GM19468 (cell line): ENCODE data around the gene SERPIND1.
"Not testable (repeated sequence)": the region's sequence is repeated elsewhere in the genome, so short reads cannot be mapped to it uniquely, and the experiment has no call there.

ENCODE experiments used
- ATAC-seq: cut with Tn5 transposase; IDR thresholded peaks from one replicate; pipeline ENCODE4 v1.9.1; 2021; ENCODE audit warnings: mild to moderate bottlenecking, moderate library complexity, moderate number of reproducible peaks; ENCODE audit not compliant: unreplicated experiment; ENCODE audit errors: extremely low read depth

The SERPIND1 gene

DNA sequence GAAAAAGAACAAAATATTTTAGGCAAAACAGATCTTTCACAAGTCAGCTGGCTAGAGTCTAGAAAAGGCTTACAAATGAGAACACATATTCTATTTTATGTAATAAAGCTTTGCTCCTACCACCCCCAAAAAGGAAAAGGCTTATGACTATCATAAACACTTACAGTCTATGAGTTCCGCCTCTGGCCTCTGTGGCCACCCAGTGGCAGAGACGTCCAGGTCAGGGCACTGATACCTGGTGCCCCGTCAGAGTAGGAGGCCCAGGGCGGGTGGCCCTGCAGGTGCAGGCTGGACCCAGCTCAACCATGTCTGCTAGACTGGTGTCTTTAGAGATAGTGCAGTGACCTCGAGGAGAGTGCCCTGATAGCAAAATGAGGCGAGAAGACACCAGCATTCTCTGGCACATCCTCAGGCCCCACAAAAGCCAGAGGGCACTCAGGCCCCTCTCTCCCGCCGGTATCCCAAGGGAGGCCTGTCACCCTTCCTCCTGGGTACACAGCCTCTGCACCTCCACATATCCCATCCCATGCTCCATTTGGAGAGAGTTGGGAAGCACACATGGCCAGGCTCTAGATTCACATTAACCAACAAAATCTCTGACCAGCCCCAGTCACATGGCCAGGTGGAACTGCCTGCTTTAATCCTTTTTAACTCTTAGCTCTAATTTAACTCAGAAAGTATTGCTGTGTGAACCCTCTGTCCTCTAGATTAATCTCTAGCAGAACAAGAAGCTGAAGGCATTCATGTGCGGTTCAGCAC lies 27.3 kb upstream of the SERPIND1 start:
- ATAC-seq, result no peak

DNA sequence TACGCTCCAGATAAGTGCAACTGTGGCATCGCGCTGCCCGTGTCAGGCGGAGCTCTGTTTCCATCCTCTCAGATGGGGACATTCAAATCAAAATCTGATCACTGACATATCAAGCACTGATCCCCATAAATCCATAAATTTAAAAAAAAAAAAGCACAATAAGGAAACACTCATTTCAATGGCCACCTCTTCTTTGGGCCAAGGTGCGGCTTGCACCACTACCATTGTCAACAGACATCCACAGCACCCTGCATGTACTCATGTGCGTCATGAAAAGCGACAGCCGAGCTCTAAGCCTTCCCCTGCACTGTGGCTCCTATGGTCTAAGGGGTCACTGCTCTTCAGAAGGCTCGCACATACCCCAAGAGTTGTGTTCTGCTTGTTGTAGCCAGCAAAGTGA lies 26.7 kb upstream of the SERPIND1 start:
- ATAC-seq, result no peak

DNA sequence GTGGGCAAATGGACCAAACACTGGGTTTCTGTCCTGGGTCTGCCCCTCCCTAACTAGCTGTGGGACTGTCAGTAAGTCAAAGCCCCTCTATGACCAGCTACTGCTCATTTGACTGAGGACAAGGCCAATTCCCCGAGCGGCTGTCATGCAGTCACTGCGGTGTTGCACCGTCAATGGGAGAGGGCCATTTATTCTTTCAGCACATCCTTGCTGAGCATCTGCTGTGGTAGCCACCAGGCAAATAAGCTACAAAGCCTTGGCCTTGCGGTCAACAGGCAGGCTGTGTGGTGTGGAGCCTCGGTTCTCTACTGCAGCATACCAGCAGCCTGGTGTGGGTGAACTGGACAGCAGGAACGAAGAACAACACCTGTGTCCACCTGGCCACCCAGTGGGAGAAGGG lies 25.8 kb upstream of the SERPIND1 start:
- ATAC-seq, result no peak

DNA sequence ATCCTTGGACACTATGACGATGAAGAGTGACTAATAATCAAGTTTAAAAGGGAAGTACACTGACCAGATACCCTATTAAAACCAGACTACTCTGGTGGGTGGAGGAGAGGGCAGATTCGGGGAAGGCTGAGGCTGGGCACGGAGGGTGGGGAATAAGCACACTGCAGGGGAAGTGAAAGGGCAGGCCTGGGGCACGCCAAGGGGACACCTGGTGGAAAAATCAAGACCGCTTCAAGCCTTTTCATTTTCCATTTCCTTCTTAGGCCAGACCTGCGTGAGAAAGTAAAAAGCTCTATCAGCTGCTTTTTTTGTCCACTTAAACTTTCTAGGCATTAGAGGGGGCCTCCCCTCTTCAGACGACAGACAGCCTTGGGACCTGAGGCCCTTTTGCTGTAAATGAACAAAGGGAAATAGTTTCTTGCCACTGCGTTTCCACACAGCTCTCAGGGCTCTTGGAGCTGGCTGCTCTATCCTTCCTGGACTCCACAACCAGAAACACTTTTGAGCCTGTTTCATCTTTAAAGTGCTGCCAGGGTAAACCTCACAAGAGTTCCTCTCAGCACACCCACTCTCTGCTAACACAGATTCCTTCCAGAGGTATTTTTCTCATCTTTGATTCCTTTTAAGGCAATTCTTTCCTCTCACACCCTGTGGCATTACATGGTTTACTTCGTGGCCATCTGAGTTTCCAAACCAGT lies 25.0 kb upstream of the SERPIND1 start:
- peak; percentile 37 for ATAC-seq

DNA sequence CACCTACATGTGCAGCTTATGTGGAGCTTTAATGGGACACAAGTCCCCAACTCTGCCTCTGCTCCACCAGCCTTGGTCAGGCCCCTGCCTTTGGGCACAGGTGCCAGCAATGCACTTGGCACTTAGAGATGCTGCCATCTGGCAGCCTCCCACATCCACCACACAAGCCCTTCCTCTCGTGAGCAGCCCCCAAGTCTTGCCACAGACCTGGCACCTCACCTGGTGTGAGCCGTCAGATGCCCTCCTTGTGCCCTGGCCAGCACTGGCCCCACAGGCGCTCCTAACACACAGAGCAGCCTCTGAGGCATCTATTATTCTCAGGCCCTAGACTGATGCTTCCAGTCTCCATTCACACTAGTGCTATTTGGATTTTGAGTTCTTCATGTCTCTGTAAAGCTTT lies 24.5 kb upstream of the SERPIND1 start:
- no peak for ATAC-seq

DNA sequence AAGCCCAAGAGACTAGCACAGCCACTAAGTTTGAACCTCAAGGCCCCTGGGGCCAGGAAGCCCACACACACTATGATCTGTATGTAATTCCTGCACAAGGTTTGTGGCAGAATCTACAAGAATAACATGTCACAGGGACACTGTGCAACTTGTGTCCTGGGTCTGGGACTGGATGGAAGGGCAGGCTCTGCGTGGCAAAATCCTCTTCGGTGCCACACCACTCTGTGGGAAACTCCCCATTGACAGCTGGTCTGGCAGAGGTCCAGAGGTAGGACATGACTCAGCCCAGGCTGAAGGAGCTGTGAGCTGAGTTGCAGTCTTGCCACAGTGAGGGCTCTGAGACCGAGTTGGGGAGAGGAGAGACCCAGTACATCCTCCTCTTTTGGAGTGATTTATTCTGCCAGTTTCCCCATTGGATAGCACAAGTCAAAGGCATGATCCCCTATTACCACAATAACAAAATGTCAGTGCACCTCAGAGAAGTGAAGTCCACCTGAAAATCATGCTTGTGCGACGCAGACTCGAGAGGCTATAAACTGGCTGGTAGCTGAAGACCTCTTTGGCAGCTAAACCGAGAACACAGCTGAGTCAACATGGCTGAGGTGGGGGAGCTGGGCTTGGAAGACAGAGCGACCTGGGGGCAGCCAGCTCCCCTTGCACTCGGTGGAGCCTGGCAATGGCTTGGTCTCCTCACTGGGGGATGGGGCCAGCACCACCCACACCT lies 23.3 kb upstream of the SERPIND1 start:
- ATAC-seq, result no peak

DNA sequence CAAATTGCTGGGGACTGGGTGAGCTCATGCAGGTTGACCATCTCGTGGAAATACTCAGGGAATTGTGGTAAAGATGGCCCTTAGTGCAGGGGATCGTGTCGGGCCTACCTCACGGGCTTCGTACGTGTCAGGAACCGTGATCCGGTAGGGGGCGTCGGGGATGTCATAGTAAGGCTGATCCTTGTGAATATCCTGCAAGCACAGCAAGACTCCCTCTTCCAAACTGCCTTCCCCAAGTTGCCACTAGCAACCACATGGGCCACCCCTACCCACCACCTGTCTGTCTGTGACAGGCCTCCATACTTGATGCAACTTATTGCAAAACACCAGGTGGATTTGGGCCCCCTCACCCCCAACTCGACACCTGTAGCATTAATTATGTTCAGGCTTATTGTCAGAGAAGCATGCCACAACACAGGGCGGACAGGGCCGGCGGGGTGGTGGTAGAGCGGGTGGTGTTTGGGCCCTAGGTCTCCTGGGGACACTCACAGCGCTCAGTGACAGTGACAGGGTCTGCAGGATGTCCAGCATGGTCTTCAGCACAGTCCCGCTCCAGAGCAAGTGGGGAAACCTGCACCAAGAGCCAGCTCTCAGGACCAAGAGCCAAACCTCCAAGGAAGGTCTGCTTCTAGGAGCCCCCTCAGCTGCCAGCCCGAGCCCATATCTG lies 22.6 kb upstream of the SERPIND1 start:
- ATAC-seq, result no peak

GRCh38 chr22:20752104-20752741 lies 21.7 kb upstream of the SERPIND1 start:
- ATAC-seq, result no peak

DNA sequence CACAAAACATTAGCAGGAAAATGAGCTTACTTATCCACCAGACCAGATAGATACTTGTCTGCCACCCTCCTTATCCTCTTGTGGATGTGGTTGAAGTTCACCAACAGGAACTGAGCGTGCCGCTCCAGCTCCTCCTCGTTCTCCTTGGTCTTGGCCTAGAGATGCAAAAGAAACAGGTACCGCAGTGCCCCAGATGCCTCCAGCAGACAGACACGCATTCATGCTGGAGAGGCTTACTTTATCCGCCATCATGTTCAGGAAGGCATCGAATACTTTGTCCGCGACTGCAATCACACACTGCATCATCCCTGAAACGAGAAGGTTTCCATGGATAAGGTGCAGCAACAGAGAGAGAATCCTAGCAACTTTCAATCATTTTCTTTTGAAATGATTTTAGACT lies 21.0 kb upstream of the SERPIND1 start:
- ATAC-seq, result no peak

GRCh38 chr22:20756846-20757245 lies 17.1 kb upstream of the SERPIND1 start:
- ATAC-seq, result no peak

DNA sequence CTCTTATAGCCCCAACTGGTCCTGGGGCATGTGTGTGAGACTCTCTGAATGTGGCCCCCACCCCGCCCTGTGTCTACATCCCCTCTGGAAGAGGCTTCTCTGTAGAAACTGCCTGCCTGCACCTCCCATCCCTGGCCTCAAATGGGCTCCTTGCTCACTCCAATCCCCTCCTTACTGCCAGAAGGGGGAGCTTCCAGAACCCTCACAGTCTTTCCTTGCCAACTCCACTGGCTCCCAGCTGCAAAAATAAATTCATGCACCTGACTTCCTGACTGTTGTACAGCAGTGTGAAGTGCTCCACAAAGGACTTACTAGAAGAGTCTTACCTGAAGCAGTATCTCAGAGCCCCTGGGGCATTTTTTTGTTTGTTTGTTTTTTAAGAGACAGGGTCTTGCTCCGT lies 15.2 kb upstream of the SERPIND1 start:
- no peak for ATAC-seq

DNA sequence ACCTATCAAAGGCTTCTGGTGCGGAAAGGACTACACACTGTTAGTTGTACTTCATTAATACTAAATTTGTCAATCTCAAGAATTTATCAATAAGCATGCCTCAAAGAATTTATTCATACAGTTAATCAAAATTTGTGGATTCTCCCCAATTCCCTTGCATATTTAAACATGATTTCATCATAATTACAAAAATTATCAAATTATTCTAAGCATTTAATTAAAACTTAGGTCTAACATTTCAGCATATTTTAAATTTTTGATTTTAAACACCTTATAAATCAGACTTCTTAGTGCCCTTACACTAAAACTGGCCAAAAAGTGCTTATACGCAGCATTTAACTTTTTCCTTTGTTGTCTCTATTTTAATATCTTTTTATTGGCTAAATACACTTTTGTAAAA lies 13.8 kb upstream of the SERPIND1 start:
- no peak for ATAC-seq

DNA sequence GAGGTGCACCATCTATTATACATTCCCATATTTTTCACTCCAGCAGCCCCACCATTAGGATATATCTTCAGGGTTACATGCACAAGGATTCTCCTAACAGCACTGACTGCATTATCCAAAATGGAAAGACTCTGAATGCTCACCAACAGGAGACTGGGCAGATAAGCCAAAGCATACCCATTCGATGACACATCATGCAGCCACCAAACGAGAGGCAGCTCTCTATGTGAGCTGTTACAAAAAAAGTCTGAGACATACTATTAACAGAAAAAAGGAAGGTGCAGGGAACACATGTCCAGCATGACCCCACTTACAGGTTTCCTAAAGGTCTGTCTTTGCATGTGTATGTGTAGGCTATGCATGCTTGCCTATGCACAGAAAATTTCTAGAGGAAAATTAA lies 12.4 kb upstream of the SERPIND1 start:
- no peak for ATAC-seq

DNA sequence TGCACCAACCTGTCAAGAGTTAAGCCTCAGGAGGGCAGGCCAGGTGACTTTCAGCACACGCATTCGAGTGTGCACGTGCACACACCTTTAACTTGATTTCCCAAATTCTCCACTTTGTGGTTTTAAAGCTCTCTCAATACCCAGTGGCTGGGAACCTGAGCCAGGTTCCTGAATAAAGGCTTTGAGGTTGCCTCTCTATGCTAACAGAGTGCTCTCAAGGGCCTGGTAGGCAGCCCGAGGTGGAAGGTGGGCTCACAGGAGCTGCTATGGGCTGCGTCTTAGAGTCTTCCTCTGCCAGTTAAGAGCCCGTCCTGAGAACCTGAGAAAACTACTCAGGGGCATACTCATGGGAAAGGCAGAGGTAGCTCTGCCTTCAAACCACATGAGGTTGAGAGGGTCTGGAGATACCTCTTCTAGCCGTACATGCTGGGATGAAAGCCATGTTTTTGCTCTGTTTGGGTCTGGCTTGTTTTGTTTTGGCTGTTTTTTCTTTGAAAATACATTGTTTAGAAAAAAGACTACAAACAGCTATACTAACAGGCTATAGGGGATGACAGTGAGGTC lies 11.6 kb upstream of the SERPIND1 start:
- ATAC-seq, result no peak

DNA sequence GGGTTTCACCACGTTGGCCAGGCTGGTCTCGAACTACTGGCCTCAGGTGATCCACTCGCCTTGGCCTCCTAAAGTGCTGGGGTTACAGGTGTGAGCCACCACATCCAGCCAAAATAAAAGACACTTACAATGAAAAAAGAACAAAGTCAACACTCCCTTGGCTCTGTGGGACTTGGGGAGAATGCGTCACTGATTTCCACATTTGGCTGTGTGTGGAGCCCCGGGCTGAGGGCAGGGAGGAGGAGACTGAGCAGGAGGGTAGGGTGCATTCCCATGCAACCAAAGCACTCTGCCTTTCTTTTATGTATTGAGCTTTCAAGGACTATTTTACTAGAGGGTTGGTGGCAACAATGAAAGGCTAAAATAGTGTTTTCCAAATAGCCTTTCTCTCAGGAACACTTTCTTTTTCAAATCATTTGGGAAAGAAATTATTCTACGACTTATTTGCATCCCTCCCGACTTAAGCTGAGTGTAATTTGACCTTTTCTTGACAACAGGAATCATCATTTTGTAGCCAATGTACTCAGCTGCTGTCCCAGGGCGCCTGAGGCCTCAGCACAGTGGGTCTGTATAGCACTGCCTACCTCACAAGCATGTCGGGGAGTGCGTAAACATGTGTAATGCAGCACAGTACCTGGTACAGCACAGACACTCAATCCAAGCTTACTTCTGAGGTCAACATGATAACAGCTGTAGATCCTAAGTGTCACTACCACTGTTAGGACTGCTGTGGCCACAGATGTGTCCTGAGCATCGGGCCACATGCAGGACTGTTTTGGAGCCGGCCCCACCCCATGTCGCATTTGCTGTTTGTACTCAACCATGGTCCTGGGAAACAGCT lies 10.1 kb upstream of the SERPIND1 start:
- ATAC-seq, result no peak

DNA sequence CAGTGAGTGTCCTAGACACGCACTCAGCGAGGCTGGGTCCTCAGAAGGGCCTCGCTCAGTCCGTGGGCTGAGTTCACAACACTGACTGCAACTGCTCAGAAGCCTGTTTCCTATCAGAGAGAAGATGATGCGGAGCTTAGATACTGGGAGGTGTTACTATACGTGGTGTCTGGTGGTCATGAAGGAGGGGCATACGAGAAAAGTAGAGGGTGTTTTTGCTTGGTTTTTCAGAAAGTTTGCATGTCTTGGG lies 9.5 kb upstream of the SERPIND1 start:
- ATAC-seq, result no peak

- no peak for ATAC-seq
Observed at GRCh38 chr22:20764729-20765128, 9.2 kb upstream of the SERPIND1 start.

DNA sequence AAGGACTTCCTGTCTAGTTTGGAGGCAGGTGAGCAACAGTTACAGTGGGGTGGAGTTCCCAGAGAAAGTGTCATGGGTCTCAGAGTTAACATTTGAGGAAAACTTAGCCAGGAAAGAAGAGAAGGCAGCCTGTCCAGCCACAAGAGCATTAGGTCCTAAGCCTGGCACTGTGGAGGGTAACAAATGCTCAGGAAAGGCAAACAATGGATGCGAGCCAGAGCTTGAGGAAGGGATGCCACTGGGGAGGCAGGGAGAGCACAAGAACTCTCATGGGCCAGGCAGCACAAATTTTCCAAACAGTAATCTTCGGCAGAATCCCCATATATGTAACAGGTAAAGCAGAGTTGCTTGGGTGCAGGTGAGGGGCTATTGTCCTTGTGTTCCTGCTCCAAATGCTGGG lies 8.0 kb upstream of the SERPIND1 start:
- ATAC-seq, result no peak

DNA sequence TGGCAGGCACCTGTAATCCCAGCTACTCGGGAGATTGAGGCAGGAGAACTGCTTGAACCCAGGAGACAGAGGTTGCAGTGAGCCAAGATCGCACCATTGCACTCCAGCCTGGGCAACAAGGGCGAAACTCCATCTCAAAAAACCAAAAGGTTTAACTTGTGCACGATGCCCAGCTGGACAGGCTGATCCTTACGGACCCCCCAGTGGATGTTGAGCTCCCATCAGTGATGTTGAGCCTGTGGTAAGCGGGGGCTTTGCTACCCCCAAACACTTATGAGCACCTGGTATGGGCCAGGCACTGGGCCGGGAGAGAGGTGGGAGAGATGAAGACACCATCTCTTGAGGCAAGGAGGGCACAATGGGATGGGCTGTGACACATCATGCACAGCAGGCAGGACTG lies 7.4 kb upstream of the SERPIND1 start:
- no peak for ATAC-seq

DNA sequence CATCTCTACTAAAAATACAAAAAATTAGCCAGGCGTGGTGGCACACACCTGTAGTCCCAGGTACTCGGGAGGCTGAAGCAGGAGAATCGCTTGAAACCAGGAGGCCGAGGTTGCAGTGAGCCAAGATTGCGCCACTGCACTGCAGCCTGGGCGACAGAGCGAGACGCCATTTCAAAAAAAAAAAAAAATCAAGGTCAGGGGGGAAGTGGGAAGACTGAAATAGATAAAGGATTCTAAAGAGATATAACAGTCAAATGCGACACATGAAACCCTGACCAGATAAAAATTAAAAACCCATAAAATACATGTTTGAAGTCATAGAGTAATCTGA lies 4.5 kb upstream of the SERPIND1 start:
- ATAC-seq, result not testable (repeated sequence)
